ENCODE measurements around the gene SEC24C.

DNA sequence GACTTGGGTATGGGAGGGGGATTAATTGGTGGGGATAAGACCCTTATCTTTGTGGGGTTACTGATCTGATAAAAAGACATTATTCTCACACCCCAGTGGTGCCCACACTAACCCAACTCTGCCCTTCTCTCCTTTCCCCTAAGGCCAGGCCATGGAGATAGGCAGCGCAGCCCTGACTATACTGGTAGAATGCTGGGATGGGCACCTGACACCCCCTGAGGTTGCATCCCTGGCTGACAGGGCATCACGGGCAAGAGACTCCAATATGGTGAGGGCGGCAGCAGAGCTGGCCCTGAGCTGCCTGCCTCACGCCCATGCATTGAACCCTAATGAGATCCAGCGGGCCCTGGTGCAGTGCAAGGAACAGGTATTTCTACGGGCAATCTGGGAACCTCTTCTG is 53.9 kb downstream of the SEC24C start:
- no peak for TF ChIP-seq CTCF (IDR thresholded peaks at IDR 0.05)
- no peak for TF ChIP-seq POLR2A (IDR thresholded peaks at IDR 0.05)

Data from right lobe of liver (tissue), 4 donors.